ENCODE measurements around the gene LRRC66. TPM values are rescaled to one million over a fixed set of nuclear protein-coding genes. Genes with fewer than 3 reads are reported as not detected.
A peak's percentile ranks its signal among the peaks of the same experiment; 100 is the strongest.

The LRRC66 gene
- total and polyA plus RNA-seq, 2 experiments from 2014 or later = 0.88 to 2.7 TPM

DNA sequence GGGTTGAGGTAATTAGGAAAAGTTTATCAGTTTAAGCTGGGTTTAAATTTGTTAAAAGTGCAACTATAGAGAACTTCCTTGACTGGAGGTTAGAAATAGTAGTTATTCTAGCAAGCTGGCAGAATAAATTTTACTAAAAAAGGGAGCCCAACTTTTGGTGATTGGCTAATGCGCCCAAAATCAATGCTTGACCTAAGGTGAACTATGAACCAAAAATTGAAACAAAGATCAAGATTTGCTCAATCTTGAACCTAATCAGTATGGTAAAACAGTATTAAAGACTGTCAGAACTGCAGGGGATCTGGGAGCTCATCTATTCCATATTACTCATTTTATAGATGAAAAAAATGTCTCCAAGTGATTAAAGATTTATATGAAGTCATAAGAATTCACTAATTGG, 24.9 kb upstream of the LRRC66 start:
- H3K36me3 ChIP-seq = no peaks in the 10 kb centered on the region
- no peaks in the 10 kb centered on the region for H3K4me1 ChIP-seq (ENCODE audit: low read depth)
- TF ChIP-seq, protein P1, sequence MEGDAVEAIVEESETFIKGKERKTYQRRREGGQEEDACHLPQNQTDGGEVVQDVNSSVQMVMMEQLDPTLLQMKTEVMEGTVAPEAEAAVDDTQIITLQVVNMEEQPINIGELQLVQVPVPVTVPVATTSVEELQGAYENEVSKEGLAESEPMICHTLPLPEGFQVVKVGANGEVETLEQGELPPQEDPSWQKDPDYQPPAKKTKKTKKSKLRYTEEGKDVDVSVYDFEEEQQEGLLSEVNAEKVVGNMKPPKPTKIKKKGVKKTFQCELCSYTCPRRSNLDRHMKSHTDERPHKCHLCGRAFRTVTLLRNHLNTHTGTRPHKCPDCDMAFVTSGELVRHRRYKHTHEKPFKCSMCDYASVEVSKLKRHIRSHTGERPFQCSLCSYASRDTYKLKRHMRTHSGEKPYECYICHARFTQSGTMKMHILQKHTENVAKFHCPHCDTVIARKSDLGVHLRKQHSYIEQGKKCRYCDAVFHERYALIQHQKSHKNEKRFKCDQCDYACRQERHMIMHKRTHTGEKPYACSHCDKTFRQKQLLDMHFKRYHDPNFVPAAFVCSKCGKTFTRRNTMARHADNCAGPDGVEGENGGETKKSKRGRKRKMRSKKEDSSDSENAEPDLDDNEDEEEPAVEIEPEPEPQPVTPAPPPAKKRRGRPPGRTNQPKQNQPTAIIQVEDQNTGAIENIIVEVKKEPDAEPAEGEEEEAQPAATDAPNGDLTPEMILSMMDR (IDR thresholded peaks at IDR 0.05; ENCODE audit: low read depth, low read length) = no peak
- H3K27me3 ChIP-seq = peaks cover 36% of the 10 kb centered on the region
- no peak for DNase-seq (ENCODE audit: low read depth in 1 of 2, low spot score in 1 of 2)
- no peak overlapping the region for H3K4me3 ChIP-seq
- H3K9me3 ChIP-seq (ENCODE audit: low read depth) = no peaks in the 10 kb centered on the region
- H3K27ac ChIP-seq = no peak overlapping the region

DNA sequence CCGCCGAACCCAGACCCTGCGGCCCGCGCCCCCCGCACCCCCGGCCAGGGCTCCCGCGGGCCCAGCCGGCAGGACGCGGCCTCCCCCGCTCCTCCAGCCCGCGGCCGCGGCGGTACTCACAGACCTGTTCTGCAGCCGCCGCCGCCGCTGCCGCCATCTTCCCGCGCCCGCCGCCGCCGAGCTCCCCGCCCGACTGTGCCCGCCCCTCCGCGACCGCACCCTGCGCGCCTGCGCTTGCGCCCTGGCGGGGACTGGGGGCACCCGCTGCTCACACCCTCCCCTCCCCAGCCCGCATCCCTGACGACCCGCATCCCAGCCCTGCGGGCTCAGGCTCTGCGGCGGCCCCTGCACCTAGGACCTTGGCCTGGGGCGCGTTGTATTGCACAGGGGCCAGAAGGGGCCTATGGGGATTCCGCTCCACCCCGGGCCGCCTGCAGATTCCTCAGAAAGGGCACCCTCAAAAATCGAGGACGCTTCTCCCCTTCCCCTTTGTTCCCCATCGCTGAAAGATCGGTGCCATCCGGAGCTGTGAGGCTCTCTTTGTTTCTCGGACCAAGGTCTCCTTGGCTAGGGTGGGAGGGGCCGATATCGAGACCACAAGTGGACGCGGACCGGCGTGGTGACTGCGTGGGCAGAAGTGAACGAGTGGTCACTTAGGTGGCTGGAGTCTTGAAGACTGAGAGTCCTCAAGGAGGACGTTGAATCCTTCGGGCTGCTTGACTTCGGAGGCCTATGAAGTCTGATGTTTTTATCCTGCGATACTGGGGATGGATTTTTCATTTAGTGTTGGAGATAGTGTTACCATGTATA, 18.1 kb upstream of the LRRC66 start, which contains the start of gene SGCB:
Gene SGCB, minus strand, starts transcription at position 197 of the 810 bp plus-strand sequence. Its CDS starts 40 bp downstream, at position 157.
- Histone ChIP-seq H3K4me1 (ENCODE audit: low read depth) (peaks cover 16% of the 10 kb centered on the region), H3K27ac (peak within 1 kb of the TSS; percentile 85), H3K9me3 (ENCODE audit: low read depth) (no peaks in the 10 kb centered on the region), H3K27me3 (peaks cover 30% of the 10 kb centered on the region), H3K36me3 (peaks cover 3% of the 10 kb centered on the region), H3K4me3 (peak within 1 kb of the TSS; percentile 89)
- peak; percentile 59 to 74 for DNase-seq (ENCODE audit: low read depth in 1 of 2, low spot score in 1 of 2)
- TF ChIP-seq, protein P1 (IDR thresholded peaks at IDR 0.05; ENCODE audit: low read depth, low read length) = no peak

GRCh38 chr4:52037689-52038102, 17.5 kb upstream of the LRRC66 start:
- TF ChIP-seq, protein P1 (IDR thresholded peaks at IDR 0.05; ENCODE audit: low read depth, low read length) = no peak
- peaks cover 16% of the 10 kb centered on the region for H3K4me1 ChIP-seq (ENCODE audit: low read depth)
- peak; percentile 38 to 75 for DNase-seq (ENCODE audit: low read depth in 1 of 2, low spot score in 1 of 2)
- peak overlapping the region; percentile 89 for H3K4me3 ChIP-seq
- peaks cover 9% of the 10 kb centered on the region for H3K36me3 ChIP-seq
- H3K27ac ChIP-seq = peak overlapping the region; percentile 85
- no peaks in the 10 kb centered on the region for H3K9me3 ChIP-seq (ENCODE audit: low read depth)
- H3K27me3 ChIP-seq = peaks cover 25% of the 10 kb centered on the region

- H3K9me3 ChIP-seq (ENCODE audit: low read depth) = no peaks in the 10 kb centered on the region
- peaks cover 11% of the 10 kb centered on the region for H3K36me3 ChIP-seq
- H3K27me3 ChIP-seq = peaks cover 22% of the 10 kb centered on the region
- H3K4me3 ChIP-seq = peak overlapping the region; percentile 89
- peaks cover 16% of the 10 kb centered on the region for H3K4me1 ChIP-seq (ENCODE audit: low read depth)
- H3K27ac ChIP-seq = peak overlapping the region; percentile 85
- TF ChIP-seq, protein P1 (IDR thresholded peaks at IDR 0.05; ENCODE audit: low read depth, low read length) = no peak
- no peak for DNase-seq (ENCODE audit: low read depth in 1 of 2, low spot score in 1 of 2)
Observed at GRCh38 chr4:52036886-52037530, 16.8 kb upstream of the LRRC66 start.

GRCh38 chr4:52035190-52035589, 15.0 kb upstream of the LRRC66 start:
- Histone ChIP-seq H3K36me3 (peaks cover 11% of the 10 kb centered on the region), H3K27me3 (peaks cover 5% of the 10 kb centered on the region), H3K4me1 (ENCODE audit: low read depth) (peaks cover 16% of the 10 kb centered on the region), H3K4me3 (no peak overlapping the region), H3K9me3 (ENCODE audit: low read depth) (no peaks in the 10 kb centered on the region), H3K27ac (no peak overlapping the region)
- DNase-seq (ENCODE audit: low read depth in 1 of 2, low spot score in 1 of 2) = no peak
- TF ChIP-seq, protein P1 (IDR thresholded peaks at IDR 0.05; ENCODE audit: low read depth, low read length) = no peak
